ENCODE results near the gene ICE2.
A peak's percentile ranks its signal among the peaks of the same experiment; 100 is the strongest.
"Not testable (repeated sequence)": the region's sequence is repeated elsewhere in the genome, so short reads cannot be mapped to it uniquely, and the experiment has no call there.

ICE2 gene

GRCh38 chr15:60444289-60444912 is 34.5 kb downstream of the ICE2 start:
- peak; percentile 22 for DNase-seq

DNA sequence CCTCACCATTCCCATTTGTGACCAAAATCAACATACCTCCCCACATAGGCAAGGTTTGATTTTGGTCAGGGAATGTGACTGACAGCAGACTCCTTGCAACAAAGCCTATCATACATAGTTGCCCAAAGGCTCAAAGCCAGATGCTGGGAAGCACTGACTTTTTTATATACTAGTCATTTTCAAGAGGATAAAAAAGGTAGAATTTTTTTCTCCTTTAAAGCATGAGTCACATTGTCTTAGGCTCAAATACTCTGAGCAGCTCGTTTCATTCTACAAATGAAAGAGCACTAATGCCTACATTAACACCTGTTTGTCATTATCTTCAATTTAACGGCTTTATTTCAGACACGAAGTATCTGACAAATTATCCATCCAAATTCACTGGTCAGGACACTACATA is 36.2 kb downstream of the ICE2 start:
- no peak for DNase-seq

GRCh38 chr15:60442031-60442650 is 36.8 kb downstream of the ICE2 start:
- DNase-seq: no peak

GRCh38 chr15:60441331-60441730 is 37.6 kb downstream of the ICE2 start:
- DNase-seq: no peak

- no peak for DNase-seq
Measured at GRCh38 chr15:60438646-60439045, 40.3 kb downstream of the ICE2 start.

- DNase-seq: no peak
Measured at GRCh38 chr15:60428935-60429334, 50.0 kb downstream of the ICE2 start.

- DNase-seq: no peak
Measured at GRCh38 chr15:60426870-60427508, 52.0 kb downstream of the ICE2 start.

DNA sequence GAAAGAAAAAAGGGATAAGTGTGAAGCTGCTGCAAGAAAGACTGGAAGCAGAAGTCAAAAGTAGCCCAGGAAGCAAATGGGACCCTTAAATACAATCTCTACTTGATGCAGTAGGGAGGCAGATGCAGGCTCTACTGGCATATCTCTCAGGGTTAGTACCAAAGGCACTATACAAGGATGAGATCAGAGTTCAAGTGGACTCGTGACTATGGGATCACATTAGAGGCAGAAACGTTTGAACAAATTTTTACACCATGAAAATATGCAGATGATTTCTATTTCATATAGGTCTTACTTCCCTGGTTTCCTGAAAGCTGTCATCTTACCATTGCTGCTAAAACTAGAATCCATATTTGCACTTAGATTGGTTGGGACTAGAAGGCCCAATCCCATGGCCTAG is 53.5 kb downstream of the ICE2 start:
- no peak for DNase-seq

DNA sequence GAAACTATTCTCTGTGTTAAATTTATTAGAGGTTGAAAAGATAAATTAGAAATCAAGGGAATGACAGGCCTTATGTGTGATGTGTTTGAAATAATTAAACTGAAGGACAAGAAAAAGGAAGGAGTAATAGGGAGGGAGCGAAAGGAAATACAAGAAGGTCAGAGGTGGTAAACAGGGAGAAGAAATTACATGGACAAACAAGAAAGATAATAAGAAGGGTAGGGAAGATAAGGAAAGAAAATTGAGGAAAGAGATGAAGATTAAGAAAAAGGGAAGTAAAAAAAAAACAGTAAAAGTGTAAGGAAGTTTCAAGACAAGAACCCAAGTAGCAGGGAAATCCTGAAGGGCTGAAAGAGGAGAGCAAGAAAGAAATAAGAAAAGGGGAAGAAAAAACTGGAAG is 54.9 kb downstream of the ICE2 start:
- DNase-seq: no peak

GRCh38 chr15:60423537-60423936 is 55.4 kb downstream of the ICE2 start:
- peak; percentile 12 for DNase-seq

DNA sequence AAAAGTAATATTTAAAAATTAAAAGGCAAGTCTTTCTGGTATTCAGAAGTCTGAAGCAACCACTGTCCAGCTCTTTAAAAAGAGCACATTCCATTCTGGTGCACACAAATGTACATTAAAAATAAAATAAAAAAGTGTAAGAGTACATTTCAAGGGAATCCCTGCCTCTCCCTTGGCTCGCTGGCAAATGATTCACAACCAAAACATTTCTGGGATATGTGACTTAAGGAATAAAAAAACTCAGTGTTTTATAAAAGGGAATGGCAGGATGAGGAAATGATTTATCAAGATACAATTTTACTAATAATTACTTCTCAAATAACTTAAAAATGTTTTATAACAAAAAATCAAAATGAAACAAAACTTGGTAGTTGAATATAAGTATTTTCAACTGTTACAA is 57.4 kb downstream of the ICE2 start:
- no peak for DNase-seq

- DNase-seq: no peak
Measured at GRCh38 chr15:60420203-60420716, 58.7 kb downstream of the ICE2 start.

DNA sequence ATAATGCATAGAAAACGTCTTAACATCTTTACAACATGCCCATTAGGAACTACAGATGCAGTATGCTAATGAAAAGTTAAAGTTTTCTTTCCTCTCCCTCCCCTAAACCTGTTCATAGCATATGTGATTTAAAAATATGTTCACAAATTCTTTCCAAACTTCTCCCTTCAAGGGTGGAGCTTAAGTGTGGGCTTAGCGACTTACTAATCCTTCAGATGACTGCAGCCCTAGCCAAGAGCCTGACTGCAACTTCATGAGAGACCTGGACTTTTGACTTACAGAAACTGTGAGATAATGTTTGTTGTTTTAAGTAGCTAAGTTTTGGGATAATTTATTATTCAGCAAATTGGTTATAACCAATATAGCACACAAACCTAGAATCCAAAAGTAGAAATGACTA is 59.2 kb downstream of the ICE2 start:
- DNase-seq: no peak

- no peak for DNase-seq
Measured at GRCh38 chr15:60418096-60418495, 60.8 kb downstream of the ICE2 start.

DNA sequence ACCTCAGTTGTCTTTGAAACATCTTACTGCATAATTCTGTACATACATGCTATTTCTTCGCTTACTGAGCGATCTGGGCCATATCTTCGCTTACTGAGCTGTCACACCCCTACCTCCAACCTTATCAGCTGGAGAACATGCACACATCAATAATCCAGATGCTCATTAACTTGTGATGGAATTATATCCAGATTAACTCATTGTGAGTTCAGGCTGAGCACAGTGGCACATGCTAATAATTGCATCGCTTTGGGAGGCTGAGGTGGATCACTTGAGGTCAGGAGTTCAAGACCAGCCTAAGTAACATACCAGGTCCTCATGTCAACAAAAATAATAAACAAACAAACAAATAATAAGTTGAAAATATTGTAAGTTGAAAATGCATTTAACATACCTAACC is 61.8 kb downstream of the ICE2 start:
- no peak for DNase-seq

GRCh38 chr15:60416484-60416883 is 62.5 kb downstream of the ICE2 start:
- no peak for DNase-seq

- DNase-seq: peak; percentile 45
Measured at GRCh38 chr15:60414016-60414682, 64.8 kb downstream of the ICE2 start.

GRCh38 chr15:60413231-60413824 is 65.6 kb downstream of the ICE2 start:
- DNase-seq: no peak

GRCh38 chr15:60412807-60413206 is 66.1 kb downstream of the ICE2 start:
- not testable (repeated sequence) for DNase-seq

DNA sequence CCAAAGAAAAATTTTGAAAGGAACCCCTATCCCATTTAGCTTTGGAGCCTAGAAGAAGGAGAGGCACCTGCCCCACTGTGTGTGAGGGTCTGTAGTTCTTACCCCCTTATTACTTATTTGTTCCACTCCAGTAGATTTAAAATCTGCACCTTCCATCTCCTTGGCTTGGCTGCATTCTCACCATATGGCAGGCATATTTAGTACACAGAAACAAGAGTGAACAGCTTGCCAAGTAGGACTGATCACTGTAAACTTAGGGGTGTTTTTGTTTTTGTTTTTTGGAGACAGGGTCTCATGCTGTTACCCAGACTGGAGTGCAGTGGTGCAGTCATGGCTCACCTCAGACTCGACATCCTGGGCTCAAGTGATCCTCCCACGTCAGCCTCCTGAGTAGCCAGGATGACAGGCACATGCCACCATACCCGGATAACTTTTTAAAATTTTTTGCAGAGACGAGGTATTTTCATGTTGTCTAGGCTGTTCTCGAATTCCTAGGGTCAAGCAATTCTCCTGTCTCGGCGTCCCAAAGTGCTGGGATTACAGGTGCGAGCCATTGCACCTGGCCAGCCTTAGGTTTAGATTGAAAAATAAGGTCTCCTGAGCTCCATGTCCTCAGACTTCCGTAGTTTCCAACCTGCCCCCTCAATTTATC is 67.0 kb downstream of the ICE2 start:
- peak; percentile 65 for DNase-seq

DNA sequence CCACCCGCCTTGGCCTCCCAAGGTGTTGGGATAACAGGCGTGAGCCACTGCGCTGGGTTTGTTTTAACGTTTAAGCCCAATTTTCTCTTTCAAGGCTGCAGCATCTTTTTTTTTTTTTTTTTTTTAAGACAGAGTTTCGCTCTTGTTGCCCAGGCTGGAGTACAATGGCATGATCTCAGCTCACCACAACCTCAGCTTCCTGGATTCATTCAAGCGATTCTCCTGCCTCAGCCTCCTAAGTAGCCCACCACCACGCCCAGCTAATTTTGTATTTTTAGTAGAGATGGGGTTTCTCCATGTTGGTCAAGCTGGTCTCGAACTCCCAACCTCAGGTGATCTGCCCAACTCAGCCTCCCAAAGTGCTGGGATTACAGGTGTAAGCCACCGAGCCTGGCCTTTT is 68.6 kb downstream of the ICE2 start:
- not testable (repeated sequence) for DNase-seq

- DNase-seq: no peak
Measured at GRCh38 chr15:60408463-60408981, 70.4 kb downstream of the ICE2 start.

DNA sequence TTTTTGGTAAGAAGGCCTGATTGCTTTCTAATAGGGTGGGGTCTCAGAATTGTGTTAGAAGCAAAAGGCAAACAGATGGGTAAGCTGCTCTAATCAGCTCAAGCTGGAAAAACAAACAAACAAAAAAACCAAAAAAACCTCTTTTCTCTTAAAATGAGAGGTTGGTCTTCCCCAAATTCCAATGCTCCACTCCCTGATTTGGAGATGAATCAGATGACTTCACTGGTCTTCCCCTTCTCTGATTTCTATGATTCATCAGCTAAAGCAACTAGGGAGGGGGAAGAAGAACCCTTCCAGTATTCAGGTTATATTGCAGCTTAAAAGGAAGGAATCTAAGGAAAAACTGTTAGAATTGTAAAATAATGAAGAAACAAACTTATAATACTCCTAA is 71.5 kb downstream of the ICE2 start:
- DNase-seq: no peak

All from NCI-H1694 (cell line).